ENCODE measurements around the gene C6orf163.

- TF ChIP-seq CTCF (IDR thresholded peaks at IDR 0.05) (no peak), POLR2AphosphoS5 (IDR thresholded peaks at IDR 0.05) (no peak)
Measured at GRCh38 chr6:87396595-87397392, 52.2 kb downstream of the C6orf163 start.
